Measurements from ENCODE around the gene SDHD.

SDHD gene

DNA sequence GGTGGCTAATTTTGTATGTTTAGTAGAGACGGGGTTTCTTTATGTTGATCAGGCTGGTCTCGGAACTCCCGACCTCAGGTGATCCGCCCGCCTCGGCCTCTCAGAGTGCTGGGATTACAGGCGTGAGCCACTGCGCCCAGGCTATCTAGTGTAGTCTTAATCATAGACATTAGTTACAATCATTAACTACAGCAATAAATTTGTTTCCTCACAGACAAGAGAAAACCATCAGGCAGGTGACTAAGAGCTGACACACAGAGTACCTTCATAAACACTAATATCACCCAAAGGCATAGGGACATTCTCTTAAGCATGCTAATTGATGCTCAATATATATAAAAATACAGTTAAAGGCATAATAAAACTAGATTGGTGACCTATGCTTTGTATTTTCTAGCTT is 19.4 kb downstream of the SDHD start:
- DNase-seq, result no peak

GRCh38 chr11:112113539-112114457 is 27.1 kb downstream of the SDHD start:
- DNase-seq, result no peak

DNA sequence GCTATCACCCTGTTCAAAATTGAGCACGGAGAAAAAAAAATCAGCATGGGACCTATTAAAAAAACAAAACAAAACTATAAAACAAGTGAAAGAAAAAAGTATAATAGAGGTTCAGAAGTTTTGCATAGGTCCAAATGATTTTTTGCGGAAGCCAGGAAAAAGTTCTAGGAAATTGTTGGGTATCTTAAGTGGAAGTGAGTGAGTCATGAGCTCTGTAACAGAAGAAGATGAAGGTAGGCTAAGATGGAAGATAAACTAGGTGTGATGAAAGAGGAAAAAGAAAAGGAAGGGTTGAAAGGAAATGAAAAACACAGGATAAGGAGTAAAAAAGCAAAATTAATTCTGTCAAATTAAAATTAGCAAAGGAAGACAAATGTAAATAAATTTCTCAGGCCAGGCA is 27.8 kb downstream of the SDHD start:
- DNase-seq, result no peak

DNA sequence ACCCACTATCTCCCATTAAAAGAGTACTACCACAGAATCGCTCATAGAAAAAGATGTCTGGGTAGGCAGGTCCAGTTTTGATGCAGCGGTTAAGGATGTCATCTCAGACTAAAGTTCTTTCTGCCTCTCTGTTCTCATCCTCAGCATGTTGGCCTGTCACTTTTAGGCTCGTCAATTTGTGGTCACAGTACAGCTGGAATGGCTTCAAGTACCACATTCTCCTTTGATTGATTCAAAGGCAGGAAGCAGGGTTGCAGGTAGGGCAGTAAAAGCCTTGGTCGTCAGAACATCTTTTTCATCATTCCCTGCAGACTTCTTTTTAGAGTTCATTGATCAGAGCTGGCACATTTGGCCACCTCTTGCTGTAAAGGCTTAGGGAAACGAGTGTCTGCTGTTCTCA is 28.7 kb downstream of the SDHD start:
- DNase-seq, result no peak

DNA sequence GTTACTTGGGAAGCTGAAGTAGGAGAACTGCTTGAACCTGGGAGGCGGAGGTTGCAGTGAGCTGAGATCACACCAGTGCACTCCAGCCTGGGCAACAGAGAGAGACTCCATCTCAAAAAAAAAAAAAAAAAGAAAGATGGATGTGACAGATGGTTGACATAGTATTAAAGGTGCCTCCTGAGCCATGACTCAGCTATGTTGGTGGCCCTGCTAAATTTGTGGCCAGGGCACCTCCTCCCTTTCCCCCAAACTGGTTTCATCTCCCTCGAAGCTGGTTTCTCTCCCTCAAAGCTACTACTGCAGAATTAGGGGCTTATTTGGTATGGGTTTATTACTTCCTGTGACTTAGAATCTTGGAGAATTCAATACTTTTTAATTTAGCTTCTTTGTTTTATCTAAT is 31.5 kb downstream of the SDHD start:
- DNase-seq, result no peak

- DNase-seq, result no peak
Observed at GRCh38 chr11:112121981-112122615, 35.4 kb downstream of the SDHD start.

- DNase-seq, result no peak
Observed at GRCh38 chr11:112123129-112123528, 36.5 kb downstream of the SDHD start.

GRCh38 chr11:112127056-112127455 is 40.4 kb downstream of the SDHD start:
- no peak for DNase-seq

DNA sequence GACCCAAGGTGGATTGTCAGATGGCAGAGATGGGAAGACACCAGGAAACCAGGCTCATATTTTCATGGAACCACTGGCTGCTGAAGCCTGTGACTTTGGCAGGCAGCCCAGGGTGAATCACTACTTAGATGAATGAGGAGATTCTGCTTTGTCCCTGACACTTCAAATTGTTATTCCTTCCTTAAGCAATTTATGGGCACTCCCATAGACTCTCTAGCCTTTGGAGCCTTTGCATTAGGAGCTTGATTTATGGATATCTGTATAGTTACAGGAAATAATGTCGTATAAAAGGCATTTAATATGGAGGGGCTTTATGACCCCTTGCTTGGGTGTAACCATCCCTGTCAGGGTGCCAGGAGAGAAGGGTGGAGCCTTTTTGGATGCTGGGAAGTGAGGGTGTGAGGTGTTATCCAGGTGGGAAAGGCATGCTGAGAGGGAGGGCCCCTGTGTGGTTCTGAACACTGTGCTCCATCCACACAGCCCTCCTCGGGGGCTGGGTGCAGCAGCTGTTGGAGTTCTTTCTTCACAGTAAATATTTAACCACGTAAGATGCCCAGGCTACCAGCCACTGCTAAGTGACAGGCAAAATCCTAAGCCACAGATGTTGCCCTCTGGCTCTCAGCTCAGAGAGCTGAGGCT is 41.9 kb downstream of the SDHD start:
- no peak for DNase-seq

DNA sequence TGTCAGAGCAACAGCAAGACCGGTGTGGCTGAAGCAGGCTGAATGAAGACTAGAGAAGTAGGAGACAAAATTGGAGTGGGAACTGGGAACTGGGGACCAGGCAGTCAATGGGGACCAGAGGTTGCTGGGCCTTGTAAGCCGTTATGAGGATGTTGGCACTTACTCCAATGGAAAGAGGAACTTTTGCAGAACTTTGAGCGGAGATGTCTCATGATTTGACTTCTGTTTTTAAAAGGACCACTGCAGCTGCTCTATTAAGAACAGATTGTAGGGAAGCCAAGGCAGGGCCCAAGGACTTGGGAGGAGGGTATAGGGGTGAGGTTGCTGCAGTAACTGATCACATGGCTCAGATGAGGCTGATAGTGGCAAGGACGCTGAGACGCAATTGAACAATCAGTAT is 43.0 kb downstream of the SDHD start:
- DNase-seq, result no peak

DNA sequence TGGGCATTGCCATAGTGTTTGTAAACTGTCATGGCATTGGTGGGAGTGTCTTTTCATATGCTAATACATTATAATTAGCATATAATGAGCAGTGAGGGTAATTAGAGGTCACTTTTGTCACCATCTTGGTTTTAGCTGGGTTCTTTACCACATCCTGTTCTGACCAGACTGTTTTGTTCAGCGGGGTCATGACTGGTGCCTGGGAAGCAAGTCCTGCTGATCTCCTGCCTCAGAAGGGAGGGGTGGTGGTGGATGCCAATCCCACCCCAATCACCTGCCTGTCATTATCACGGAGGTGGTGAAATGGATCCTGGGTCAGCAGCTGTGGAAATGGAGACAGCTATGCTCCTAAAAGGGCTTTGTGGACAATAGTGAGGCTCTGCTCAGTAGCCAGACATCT is 46.1 kb downstream of the SDHD start:
- DNase-seq, result no peak

DNA sequence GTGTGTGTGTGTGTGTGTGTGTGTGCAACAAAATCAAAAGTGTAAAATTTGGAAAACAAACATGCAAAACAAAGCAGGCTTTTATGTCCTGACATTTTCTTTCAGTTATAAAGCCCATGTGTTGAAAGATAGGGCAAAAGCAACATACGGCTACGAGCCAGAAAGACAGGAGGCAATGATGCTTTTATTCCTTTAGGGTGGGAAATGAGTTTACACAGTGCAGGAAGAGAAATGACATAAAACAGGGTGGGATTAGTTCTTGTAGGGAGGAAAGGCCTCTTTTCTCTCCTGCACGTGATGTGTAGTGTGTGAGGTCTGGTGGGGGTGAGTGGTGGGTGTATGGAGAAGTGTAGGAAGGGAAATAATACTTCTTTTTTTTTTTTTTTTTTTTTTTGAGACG is 47.8 kb downstream of the SDHD start:
- no peak for DNase-seq

- DNase-seq, result no peak
Observed at GRCh38 chr11:112143597-112143996, 56.9 kb downstream of the SDHD start.
